Neural cell (in vitro differentiated cells): ENCODE results near the gene ALKBH3.

Experiments
- CTCF ChIP-seq: fragments of 450-650 bp; IDR thresholded peaks from 2 replicates; pipeline ENCODE4 v1.5.1; 2014; ENCODE audit warnings: antibody characterized with exemption, mild to moderate bottlenecking, moderate library complexity; ENCODE audit not compliant: poor library complexity, severe bottlenecking
- EP300 ChIP-seq: fragments of 450-650 bp; conservative IDR thresholded peaks from 2 replicates; pipeline ENCODE4 v1.6.1; 2014; ENCODE audit warnings: antibody characterized with exemption, mild to moderate bottlenecking, moderate library complexity; ENCODE audit not compliant: poor library complexity, severe bottlenecking
- RAD21 ChIP-seq: fragments of 450-650 bp; conservative IDR thresholded peaks from 2 replicates; pipeline ENCODE4 v1.6.1; 2014; ENCODE audit warnings: antibody characterized with exemption, mild to moderate bottlenecking, moderate library complexity

GRCh38 chr11:43835104-43835503 lies 45.5 kb upstream of the ALKBH3 start:
- TF ChIP-seq CTCF: no peak
- peak; percentile 79 for TF ChIP-seq EP300
- TF ChIP-seq RAD21: no peak
